Measurements from ENCODE around the gene SOX9. TPM values are rescaled to one million over a fixed set of nuclear protein-coding genes. Genes with fewer than 3 reads are reported as not detected.
"Not testable (repeated sequence)": the region's sequence is repeated elsewhere in the genome, so short reads cannot be mapped to it uniquely, and the experiment has no call there.

Gene SOX9
- total RNA-seq, 1 donor from 2014 or later = 5.4 TPM

DNA sequence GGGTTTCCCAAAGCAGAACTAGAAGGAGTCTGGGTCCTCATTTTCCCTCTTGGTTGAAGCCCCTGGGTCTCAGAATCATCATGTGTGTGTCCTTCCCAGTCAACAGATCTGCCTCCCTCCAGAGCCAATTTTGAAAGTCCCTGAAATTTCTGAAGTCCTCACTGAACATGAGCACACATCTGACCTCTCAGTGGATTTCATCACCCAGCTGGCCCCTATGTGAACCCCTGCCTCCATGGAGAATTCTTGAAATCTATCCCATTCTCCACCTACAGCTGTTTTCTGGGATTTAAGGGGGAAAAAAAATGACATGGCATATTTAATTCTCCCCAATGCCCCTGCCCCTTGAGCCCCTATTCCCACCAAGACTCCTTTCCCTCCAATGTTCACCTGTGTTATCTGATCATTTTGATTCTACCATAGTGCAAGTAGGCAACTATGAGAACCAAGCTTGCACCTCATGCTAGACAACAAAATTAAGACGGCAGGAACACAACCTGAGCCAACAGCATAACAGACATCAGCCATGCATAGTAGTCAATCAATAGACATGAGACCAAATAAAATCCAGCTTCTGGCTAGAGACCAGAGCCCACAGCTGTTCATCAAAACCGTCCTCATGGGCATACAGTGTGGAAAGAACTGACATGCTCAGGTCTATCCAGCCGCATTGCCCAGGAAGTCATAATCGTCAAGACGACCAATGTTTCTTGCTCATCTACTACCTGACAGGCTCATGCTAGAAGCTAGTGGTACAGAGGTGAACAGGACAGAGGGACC lies 14.9 kb downstream of the SOX9 start:
- TF ChIP-seq, protein P1, sequence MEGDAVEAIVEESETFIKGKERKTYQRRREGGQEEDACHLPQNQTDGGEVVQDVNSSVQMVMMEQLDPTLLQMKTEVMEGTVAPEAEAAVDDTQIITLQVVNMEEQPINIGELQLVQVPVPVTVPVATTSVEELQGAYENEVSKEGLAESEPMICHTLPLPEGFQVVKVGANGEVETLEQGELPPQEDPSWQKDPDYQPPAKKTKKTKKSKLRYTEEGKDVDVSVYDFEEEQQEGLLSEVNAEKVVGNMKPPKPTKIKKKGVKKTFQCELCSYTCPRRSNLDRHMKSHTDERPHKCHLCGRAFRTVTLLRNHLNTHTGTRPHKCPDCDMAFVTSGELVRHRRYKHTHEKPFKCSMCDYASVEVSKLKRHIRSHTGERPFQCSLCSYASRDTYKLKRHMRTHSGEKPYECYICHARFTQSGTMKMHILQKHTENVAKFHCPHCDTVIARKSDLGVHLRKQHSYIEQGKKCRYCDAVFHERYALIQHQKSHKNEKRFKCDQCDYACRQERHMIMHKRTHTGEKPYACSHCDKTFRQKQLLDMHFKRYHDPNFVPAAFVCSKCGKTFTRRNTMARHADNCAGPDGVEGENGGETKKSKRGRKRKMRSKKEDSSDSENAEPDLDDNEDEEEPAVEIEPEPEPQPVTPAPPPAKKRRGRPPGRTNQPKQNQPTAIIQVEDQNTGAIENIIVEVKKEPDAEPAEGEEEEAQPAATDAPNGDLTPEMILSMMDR (IDR thresholded peaks at IDR 0.05) = no peak
- no peak for DNase-seq
- intact Hi-C loops (cut with DNase I) = no loop called here
- Histone ChIP-seq H3K4me3 (no peak overlapping the region), H3K27ac (no peak overlapping the region), H3K27me3 (no peaks in the 10 kb centered on the region), H3K9me3 (no peaks in the 10 kb centered on the region), H3K36me3 (no peaks in the 10 kb centered on the region), H3K4me1 (no peaks in the 10 kb centered on the region)
- ATAC-seq = no peak

DNA sequence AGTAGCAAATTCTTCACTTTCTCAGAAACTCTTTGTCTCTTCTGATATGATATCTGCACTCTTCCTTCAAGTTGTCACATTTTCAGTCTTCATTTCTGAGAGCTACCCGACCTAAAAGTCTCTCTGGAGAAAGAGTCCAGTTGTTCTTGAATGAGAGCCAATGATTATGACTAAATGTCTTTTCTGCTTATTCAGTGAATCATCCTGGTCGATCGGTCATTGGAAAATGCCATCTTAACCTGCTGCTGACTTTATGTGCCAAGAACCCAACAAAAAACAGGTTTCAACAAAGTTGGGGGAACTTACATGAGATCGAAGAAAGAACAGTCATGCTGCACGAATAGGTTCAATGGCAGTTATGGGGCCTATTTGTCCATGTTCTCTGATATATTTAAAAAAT lies 15.9 kb downstream of the SOX9 start:
- Histone ChIP-seq H3K27me3 (no peaks in the 10 kb centered on the region), H3K27ac (no peak overlapping the region), H3K9me3 (no peaks in the 10 kb centered on the region), H3K36me3 (no peaks in the 10 kb centered on the region), H3K4me3 (no peak overlapping the region), H3K4me1 (no peaks in the 10 kb centered on the region)
- intact Hi-C loops (cut with DNase I) = no loop called here
- ATAC-seq (no peak), DNase-seq (no peak)
- TF ChIP-seq, protein P1 (IDR thresholded peaks at IDR 0.05) = no peak

DNA sequence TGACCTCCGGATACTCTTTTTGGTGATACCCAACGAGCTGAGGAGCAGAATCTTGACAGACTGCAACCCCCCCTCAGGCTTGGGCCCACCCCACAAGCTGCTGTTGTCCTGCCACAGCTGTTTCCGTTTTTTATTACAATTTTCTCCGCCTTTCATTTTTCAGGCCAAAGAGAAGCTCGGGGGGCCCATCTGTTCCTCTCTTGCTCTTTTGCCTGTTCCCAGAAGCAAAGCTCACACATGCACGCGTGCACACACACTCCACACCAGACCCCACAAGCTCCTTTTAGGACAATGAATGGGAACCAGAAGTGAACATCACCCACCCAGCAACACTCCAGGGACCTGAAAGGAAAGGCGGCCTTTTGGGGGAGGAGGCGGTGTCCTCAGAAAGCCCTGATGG lies 16.3 kb downstream of the SOX9 start:
- intact Hi-C loops (cut with DNase I) = no loop called here
- H3K4me3 ChIP-seq = no peak overlapping the region
- TF ChIP-seq, protein P1 (IDR thresholded peaks at IDR 0.05) = no peak
- H3K9me3 ChIP-seq = no peaks in the 10 kb centered on the region
- no peaks in the 10 kb centered on the region for H3K4me1 ChIP-seq
- no peak for ATAC-seq
- DNase-seq = no peak
- no peaks in the 10 kb centered on the region for H3K27me3 ChIP-seq
- H3K36me3 ChIP-seq = no peaks in the 10 kb centered on the region
- no peak overlapping the region for H3K27ac ChIP-seq

DNA sequence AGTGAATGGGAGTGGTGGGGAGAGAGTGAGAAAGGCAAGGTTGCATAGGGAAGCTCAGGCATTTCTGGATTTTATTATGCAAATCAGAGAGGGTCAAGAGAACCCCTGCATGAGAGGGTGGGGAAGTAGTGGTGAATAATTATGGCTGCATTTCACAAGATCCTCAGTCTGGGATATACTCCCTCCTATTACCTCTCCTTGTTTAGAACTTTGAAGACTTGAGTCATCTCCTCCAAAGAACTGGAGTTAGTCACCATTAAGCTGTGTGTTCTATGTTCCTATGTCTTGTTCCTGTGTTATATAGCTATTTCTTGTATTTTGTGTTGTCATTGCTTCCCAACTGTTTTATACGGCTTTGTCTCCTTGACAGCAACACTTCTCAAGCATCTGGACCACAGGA lies 18.4 kb downstream of the SOX9 start:
- no peaks in the 10 kb centered on the region for H3K9me3 ChIP-seq
- intact Hi-C loops (cut with DNase I) = no loop called here
- H3K4me3 ChIP-seq = no peak overlapping the region
- TF ChIP-seq, protein P1 (IDR thresholded peaks at IDR 0.05) = no peak
- DNase-seq = no peak
- H3K27me3 ChIP-seq = no peaks in the 10 kb centered on the region
- no peaks in the 10 kb centered on the region for H3K4me1 ChIP-seq
- H3K36me3 ChIP-seq = no peaks in the 10 kb centered on the region
- ATAC-seq = no peak
- no peak overlapping the region for H3K27ac ChIP-seq

DNA sequence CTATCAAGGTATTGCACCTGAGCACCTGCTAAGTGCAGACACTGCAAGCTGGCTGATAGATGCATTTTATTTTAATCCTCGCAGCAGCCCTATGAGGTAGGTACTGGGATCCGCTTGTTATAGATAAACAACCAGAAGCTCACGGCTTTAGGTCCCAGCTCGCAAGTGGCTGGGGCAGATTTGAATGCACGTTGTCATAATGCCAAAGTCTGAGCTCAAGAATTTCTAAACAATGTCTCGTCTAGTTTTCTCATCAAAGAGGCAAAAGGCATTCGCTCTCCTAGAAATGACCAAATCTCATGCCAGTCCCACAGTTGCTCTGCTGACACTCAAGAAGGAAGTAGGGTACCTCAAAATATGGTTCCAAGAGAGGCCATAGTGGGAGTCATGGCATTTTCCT lies 20.5 kb downstream of the SOX9 start:
- TF ChIP-seq, protein P1 (IDR thresholded peaks at IDR 0.05) = no peak
- intact Hi-C loops (cut with DNase I) = no loop called here
- Histone ChIP-seq H3K36me3 (no peaks in the 10 kb centered on the region), H3K27ac (no peak overlapping the region), H3K9me3 (no peaks in the 10 kb centered on the region), H3K4me3 (no peak overlapping the region), H3K27me3 (no peaks in the 10 kb centered on the region), H3K4me1 (no peaks in the 10 kb centered on the region)
- ATAC-seq (no peak), DNase-seq (no peak)

DNA sequence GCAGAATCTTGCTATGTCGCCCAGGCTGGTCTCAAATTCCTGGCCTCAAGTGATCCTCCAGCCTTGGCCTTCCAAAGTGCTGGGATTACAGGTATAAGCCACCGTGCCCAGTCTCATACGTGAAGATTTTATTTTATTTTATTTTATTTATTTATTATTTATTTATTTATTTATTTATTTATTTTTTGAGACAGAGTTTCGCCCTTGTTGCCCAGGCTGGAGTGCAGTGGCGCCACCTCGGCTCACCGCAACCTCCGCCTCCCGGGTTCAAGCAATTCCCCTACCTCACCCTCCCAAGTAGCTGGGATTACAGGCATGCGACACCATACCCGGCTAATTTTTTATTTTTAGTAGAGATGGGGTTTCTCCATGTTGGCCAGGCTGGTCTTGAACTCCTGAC lies 21.3 kb downstream of the SOX9 start:
- ATAC-seq; H3K4me1 ChIP-seq; H3K36me3 ChIP-seq; H3K27ac ChIP-seq; H3K4me3 ChIP-seq; H3K27me3 ChIP-seq; H3K9me3 ChIP-seq; DNase-seq; intact Hi-C loops (cut with DNase I): not testable (repeated sequence)

Data from upper lobe of right lung (tissue), 1 donor.